ENCODE measurements around the gene PLOD3.

DNA sequence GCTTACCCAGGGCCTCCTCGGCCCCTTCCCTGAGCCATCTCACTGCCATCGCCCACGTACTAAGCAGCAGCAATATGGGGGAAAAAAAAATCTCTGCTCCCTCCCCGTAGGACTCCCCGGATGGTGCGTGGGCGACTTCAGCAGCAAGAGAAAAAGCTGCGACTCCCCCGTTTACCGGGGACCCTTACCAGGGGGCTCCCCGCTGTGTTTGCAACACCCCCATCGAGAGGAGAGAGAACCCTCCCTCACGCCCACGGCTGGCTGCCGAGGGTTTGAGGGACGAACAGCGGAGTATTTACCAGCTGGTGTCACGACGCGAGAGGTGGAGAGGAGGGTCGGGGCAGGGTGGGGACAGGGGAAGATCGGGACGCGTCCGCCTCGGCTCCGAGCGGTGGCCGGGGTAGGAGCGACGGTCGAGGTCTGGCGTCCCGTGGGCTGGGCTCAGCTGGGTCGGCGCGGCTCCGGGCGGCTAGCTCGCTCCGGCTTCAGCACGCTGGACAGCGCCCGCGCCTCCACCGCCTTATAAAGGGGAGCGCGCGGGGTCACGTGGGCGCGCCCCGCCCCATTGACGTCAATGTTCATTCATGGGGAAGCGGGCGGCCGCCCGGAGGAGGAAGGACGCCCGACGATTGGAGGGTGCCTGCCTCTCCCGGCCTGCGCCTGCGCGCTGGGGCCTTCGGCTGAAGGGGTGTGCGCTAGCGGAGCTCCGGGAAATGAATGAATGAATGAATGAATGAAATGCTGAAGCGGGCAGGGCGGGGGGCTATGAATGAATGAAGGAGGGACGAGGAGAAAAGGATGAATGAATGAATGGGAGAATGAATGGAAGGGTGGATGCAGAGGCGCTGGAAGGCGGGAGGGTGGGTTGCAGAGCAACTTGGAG lies 52.1 kb downstream of the PLOD3 start, which contains the start of gene VGF:
- TF ChIP-seq POU6F1 (CRISPR knock-in tag; IDR thresholded peaks at IDR 0.05; ENCODE audit: borderline replicate concordance, low read depth) (no peak), GLIS3 (CRISPR knock-in tag; IDR thresholded peaks at IDR 0.05) (peak; percentile 92; the same call in 1 of the 2 replicates), PATZ1 (CRISPR knock-in tag; IDR thresholded peaks at IDR 0.05; ENCODE audit: borderline replicate concordance) (0 out of 2 replicates have a peak, but pooled peaks have one; percentile 33)
